WI38 (cell line): ENCODE measurements around the gene CAMK2D.

ENCODE experiments used
- H3K4me3 ChIP-seq: 2 replicates; pipeline ENCODE4 v1.5.1; 2011; ENCODE audit warnings: low read depth, mild to moderate bottlenecking, control low read depth, low read length
- TF ChIP-seq, protein P1 (sequence below): IDR thresholded peaks from 2 replicates; pipeline ENCODE4 v1.5.1; 2012; ENCODE audit warnings: low read depth, mild to moderate bottlenecking, control low read depth, low read length

The CAMK2D gene

DNA sequence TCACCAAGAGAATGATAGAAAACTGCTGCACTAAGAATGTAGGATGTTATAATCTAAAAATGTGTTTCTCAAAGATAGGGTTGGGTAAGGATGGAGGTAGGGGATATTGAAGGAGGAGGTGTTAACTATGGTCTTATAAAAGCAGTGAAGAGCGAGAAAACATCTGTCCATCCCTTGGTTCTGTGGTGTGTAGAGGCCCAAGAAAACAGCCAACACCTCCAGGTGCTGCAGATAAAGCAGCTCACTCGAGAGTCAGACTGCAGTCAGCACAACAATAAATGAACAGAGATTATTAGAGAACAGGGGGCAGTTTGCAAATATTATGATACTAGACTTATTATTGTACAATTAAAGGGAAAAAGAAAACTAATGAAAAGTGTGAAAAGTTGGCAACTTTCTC is 141.5 kb downstream of the CAMK2D start:
- TF ChIP-seq, protein P1, sequence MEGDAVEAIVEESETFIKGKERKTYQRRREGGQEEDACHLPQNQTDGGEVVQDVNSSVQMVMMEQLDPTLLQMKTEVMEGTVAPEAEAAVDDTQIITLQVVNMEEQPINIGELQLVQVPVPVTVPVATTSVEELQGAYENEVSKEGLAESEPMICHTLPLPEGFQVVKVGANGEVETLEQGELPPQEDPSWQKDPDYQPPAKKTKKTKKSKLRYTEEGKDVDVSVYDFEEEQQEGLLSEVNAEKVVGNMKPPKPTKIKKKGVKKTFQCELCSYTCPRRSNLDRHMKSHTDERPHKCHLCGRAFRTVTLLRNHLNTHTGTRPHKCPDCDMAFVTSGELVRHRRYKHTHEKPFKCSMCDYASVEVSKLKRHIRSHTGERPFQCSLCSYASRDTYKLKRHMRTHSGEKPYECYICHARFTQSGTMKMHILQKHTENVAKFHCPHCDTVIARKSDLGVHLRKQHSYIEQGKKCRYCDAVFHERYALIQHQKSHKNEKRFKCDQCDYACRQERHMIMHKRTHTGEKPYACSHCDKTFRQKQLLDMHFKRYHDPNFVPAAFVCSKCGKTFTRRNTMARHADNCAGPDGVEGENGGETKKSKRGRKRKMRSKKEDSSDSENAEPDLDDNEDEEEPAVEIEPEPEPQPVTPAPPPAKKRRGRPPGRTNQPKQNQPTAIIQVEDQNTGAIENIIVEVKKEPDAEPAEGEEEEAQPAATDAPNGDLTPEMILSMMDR, result no peak
- H3K4me3 ChIP-seq, result no peak overlapping the region

- no peak overlapping the region for H3K4me3 ChIP-seq
- TF ChIP-seq, protein P1, result no peak
Observed at GRCh38 chr4:113619526-113619925, 142.0 kb downstream of the CAMK2D start.

DNA sequence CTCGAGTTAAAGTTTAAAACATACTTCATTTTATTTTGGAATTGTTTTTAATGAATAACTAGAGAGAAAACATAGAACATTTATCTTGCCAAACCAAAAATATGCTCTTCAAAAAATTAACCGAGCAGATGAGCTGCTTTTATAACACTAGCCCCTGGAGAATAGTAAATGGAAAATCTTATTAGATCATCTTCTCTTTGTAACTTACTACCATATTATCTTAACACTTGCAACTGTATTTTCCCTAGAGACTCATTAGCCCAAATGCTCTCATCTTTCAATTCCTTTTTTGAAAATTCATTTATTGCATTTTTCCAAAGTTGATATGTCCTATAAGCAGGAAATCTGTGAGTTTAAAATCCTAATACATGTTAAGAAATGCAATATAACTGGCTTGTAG is 143.3 kb downstream of the CAMK2D start:
- H3K4me3 ChIP-seq, result no peak overlapping the region
- TF ChIP-seq, protein P1, result no peak

DNA sequence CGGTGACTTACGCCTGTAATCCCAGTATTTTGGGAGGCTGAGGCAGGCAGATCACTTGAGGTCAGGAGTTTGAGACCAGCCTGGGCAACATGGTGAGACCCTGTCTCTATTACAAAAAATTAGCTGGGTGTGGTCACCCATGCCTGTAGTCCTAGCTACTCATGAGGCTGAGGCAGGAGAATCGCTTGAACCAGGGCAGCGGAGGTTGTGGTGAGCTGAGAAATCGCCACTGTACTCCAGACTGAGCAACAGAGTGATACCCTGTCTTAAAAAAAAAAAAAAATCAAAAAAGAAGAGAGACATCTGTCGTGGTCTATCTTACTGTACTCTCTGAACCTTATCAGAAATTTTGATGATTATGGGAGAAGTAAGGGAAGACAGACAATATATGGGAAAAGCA is 144.3 kb downstream of the CAMK2D start:
- no peak overlapping the region for H3K4me3 ChIP-seq
- TF ChIP-seq, protein P1, result no peak

GRCh38 chr4:113616443-113616842 is 145.1 kb downstream of the CAMK2D start:
- TF ChIP-seq, protein P1, result no peak
- no peak overlapping the region for H3K4me3 ChIP-seq

DNA sequence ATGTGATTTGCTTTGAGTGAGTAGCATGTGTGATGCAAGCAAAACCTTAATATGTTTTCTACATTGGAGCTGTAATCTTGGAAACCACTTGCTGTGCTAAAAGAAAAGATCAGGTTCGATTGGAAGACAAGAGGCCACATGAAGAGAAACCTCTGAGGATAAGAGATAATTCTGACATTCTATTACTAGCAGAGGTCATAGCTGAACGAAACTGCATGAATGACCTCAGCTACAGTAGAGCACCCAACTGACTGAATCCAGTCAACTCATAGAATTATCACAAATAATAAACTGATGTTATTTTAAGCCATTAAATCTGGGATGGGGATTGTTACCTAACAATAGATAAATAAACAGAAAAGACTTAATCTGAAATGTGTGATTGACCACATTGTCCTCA is 147.1 kb downstream of the CAMK2D start:
- H3K4me3 ChIP-seq, result no peak overlapping the region
- TF ChIP-seq, protein P1, result no peak

DNA sequence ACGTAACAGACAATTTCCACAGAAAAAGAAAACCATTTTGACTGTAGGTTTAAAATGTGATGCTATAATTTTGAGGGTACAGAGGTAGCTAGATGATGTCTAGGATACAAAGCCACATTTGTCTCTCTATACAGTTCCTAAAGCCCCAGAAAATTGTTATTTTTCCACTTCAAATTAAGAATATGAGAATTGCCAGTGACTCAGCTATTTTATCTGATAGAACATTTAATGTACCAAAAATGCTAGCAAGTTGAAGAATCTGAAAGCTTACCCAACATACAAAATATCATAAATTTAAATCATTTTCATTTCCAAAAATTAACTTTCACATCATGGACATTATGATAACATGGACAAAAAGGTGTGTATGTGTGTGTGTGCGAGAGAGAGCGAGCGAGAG is 148.0 kb downstream of the CAMK2D start:
- no peak overlapping the region for H3K4me3 ChIP-seq
- TF ChIP-seq, protein P1, result no peak
